H1 (cell line): Measurements from ENCODE around the gene CHODL. TPM values are rescaled to one million over a fixed set of nuclear protein-coding genes. Genes with fewer than 3 reads are reported as not detected.

Experiments
- CTCF ChIA-PET: fragments of 300-600 bp; sonication (Branson Sonifier 250); formaldehyde crosslinking; loops from one replicate; lab custom pipeline; 2021; ENCODE audit not compliant: partially characterized antibody; lab: Charles Lee
- POLR2A ChIA-PET: fragments of 300-600 bp; sonication (Branson Sonifier 250); formaldehyde crosslinking; loops from one replicate; lab custom pipeline; 2021; ENCODE audit warnings: inconsistent platforms; ENCODE audit not compliant: partially characterized antibody; lab: Charles Lee
- DNase-seq, 2 experiments: peaks; one replicate each; pipeline versions ENCODE4 v3.0.0 to v3.0.0-alpha.2; 2010 to 2022; ENCODE audit warnings: low spot score in 2 of 2, low read depth in 1 of 2, mixed read lengths in 1 of 2
- FAIRE-seq: peaks from 2 replicates; lab custom pipeline; 2011; peaks lifted over from hg19 to GRCh38; lab: Jason Lieb, UNC
- H2AFZ ChIP-seq: 2 replicates; pipeline ENCODE4 v1.8.1; 2012; ENCODE audit warnings: low read length, inconsistent platforms
- H2AK5ac ChIP-seq: 2 replicates; pipeline ENCODE4 v1.6.1; 2013; ENCODE audit warnings: low read depth, low read length
- H2BK120ac ChIP-seq: replicated peaks from 2 replicates; pipeline ENCODE3; 2013; ENCODE audit warnings: low read depth, low read length, inconsistent platforms
- H2BK12ac ChIP-seq: 2 replicates; pipeline ENCODE4 v1.6.1; 2013; ENCODE audit warnings: low read depth, low read length
- H2BK15ac ChIP-seq: 2 replicates; pipeline ENCODE4 v1.6.1; 2013; ENCODE audit warnings: low read length
- H2BK20ac ChIP-seq: 2 replicates; pipeline ENCODE4 v1.6.1; 2013; ENCODE audit warnings: low read length
- H2BK5ac ChIP-seq: 2 replicates; pipeline ENCODE4 v1.6.1; 2013; ENCODE audit warnings: low read depth, low read length
- H3K14ac ChIP-seq: 2 replicates; pipeline ENCODE4 v1.6.1; 2013; ENCODE audit warnings: inconsistent platforms; ENCODE audit not compliant: insufficient read length
- H3K18ac ChIP-seq: 2 replicates; pipeline ENCODE4 v1.6.1; 2013; ENCODE audit warnings: low read length; ENCODE audit errors: extremely low read depth
- H3K23ac ChIP-seq: 2 replicates; pipeline ENCODE4 v1.6.1; 2013; ENCODE audit warnings: inconsistent platforms; ENCODE audit not compliant: insufficient read length
- H3K23me2 ChIP-seq: 2 replicates; pipeline ENCODE4 v1.6.1; 2013; ENCODE audit warnings: low read depth, low read length
- H3K27ac ChIP-seq: 2 replicates; pipeline ENCODE4 v1.6.1; 2011; ENCODE audit warnings: low read depth, low read length, inconsistent platforms
- H3K27me3 ChIP-seq, 4 experiments: replicated peaks in 1 of 4; 1 replicate in 1 of 4; 2 replicates in 3 of 4; pipeline versions ENCODE4 v1.6.1 to v1.8.1; 2011 to 2013; ENCODE audit warnings: low read length in 3 of 4, mild to moderate bottlenecking in 3 of 4, inconsistent platforms in 2 of 4, mixed read lengths in 2 of 4, moderate library complexity in 1 of 4; ENCODE audit not compliant: control insufficient read depth in 3 of 4, insufficient read depth in 3 of 4; ENCODE audit errors: extremely low read depth in 1 of 4
- H3K36me3 ChIP-seq, 4 experiments: 2 replicates each; pipeline versions ENCODE4 v1.6.1 to v1.8.1; 2011 to 2013; ENCODE audit warnings: mild to moderate bottlenecking in 4 of 4, low read length in 3 of 4, moderate library complexity in 2 of 4, control low read depth in 1 of 4, inconsistent platforms in 1 of 4; ENCODE audit not compliant: insufficient read depth in 4 of 4, control insufficient read depth in 2 of 4
- H3K4ac ChIP-seq: replicated peaks from 2 replicates; pipeline ENCODE3; 2013; ENCODE audit warnings: low read length, low read depth, mixed read lengths, inconsistent platforms; ENCODE audit not compliant: insufficient read length
- H3K4me1 ChIP-seq, 4 experiments: replicated peaks in 1 of 4; 1 replicate in 1 of 4; 2 replicates in 3 of 4; pipeline versions ENCODE4 v1.6.1 to v1.8.1; 2011 to 2013; ENCODE audit warnings: low read length in 3 of 4, inconsistent platforms in 2 of 4, mixed read lengths in 1 of 4; ENCODE audit not compliant: insufficient read depth in 4 of 4, control insufficient read depth in 3 of 4
- H3K4me2 ChIP-seq, 2 experiments: 2 replicates each; pipeline versions ENCODE4 v1.6.1 to v1.8.1; 2011 to 2013; ENCODE audit warnings: low read depth in 2 of 2, low read length in 2 of 2, control low read depth in 1 of 2, inconsistent platforms in 1 of 2, mild to moderate bottlenecking in 1 of 2; ENCODE audit not compliant: insufficient read depth in 1 of 2
- H3K4me3 ChIP-seq, 4 experiments: fragments of 200-600, 300-600 bp in 1 of 4; sonication (generic), shearing (Covaris generic), sonication (Bioruptor Twin) in 1 of 4; 2 replicates each; pipeline versions ENCODE4 v1.5.1 to v1.8.1; 2011 to 2016; ENCODE audit warnings: low read length in 4 of 4, low read depth in 3 of 4, control low read depth in 2 of 4, inconsistent platforms in 2 of 4, mild to moderate bottlenecking in 2 of 4, mixed read lengths in 1 of 4, moderate library complexity in 1 of 4; ENCODE audit not compliant: insufficient read depth in 2 of 4; ENCODE audit errors: extremely low read depth in 1 of 4
- H3K56ac ChIP-seq: replicated peaks from 2 replicates; pipeline ENCODE3; 2013; ENCODE audit warnings: low read depth, mild to moderate bottlenecking, mixed read lengths, low read length, inconsistent platforms; ENCODE audit not compliant: insufficient read length
- H3K79me1 ChIP-seq: 2 replicates; pipeline ENCODE4 v1.6.1; 2013; ENCODE audit warnings: low read depth, low read length, control low read depth
- H3K79me2 ChIP-seq, 2 experiments: 2 replicates each; pipeline versions ENCODE4 v1.6.1 to v1.8.1; 2012 to 2013; ENCODE audit warnings: low read length in 2 of 2, mild to moderate bottlenecking in 2 of 2, inconsistent platforms in 1 of 2; ENCODE audit not compliant: insufficient read depth in 2 of 2, control insufficient read depth in 1 of 2
- H3K9ac ChIP-seq, 4 experiments: replicated peaks in 1 of 4; 1 replicate in 1 of 4; 2 replicates in 3 of 4; pipeline versions ENCODE4 v1.6.1 to v1.8.1; 2011 to 2013; ENCODE audit warnings: low read depth in 3 of 4, low read length in 3 of 4, control low read depth in 2 of 4, mild to moderate bottlenecking in 2 of 4, moderate library complexity in 2 of 4, inconsistent platforms in 1 of 4; ENCODE audit errors: extremely low read depth in 1 of 4
- H3K9me3 ChIP-seq, 2 experiments: 2 replicates each; pipeline versions ENCODE4 v1.6.1 to v1.8.1; 2012 to 2013; ENCODE audit warnings: mild to moderate bottlenecking in 2 of 2, moderate library complexity in 2 of 2, control low read depth in 1 of 2, inconsistent platforms in 1 of 2, low read depth in 1 of 2, low read length in 1 of 2, mixed read lengths in 1 of 2; ENCODE audit not compliant: insufficient read depth in 2 of 2
- H4K20me1 ChIP-seq, 2 experiments: replicated peaks in 1 of 2; 2 replicates each; pipeline versions ENCODE3 to v1.8.1; 2011 to 2013; ENCODE audit warnings: inconsistent platforms in 2 of 2, low read length in 2 of 2, mild to moderate bottlenecking in 1 of 2; ENCODE audit not compliant: insufficient read depth in 2 of 2, control insufficient read depth in 1 of 2
- H4K5ac ChIP-seq: 2 replicates; pipeline ENCODE4 v1.6.1; 2013; ENCODE audit warnings: low read length, low read depth, mixed read lengths, inconsistent platforms; ENCODE audit not compliant: insufficient read length
- H4K8ac ChIP-seq: 2 replicates; pipeline ENCODE4 v1.8.0; 2013; ENCODE audit warnings: mild to moderate bottlenecking, moderate library complexity, low read length, inconsistent platforms; ENCODE audit not compliant: insufficient read depth; ENCODE audit errors: extremely low read depth
- H4K91ac ChIP-seq: replicated peaks from 2 replicates; pipeline ENCODE3; 2013; ENCODE audit warnings: low read length, mixed read lengths, inconsistent platforms; ENCODE audit not compliant: insufficient read length
- ASH2L ChIP-seq: fragments of 200-600, 300-600 bp; sonication (generic); IDR thresholded peaks from one replicate; pipeline ENCODE4 v1.7.1; 2017; ENCODE audit warnings: low read length
- CBX5 ChIP-seq: fragments of 300-800, 300-1000 bp; sonication (generic); IDR thresholded peaks from 2 replicates; pipeline ENCODE4 v1.7.1; 2016; ENCODE audit warnings: antibody characterized with exemption, low read length, low read depth
- GABPA ChIP-seq: IDR thresholded peaks from 2 replicates; pipeline ENCODE4 v1.6.1; 2011; ENCODE audit warnings: mild to moderate bottlenecking, low read length, moderate library complexity, borderline replicate concordance; ENCODE audit not compliant: insufficient read depth
- RAD21 ChIP-seq, 2 experiments: IDR thresholded peaks in 1 of 2; conservative IDR thresholded peaks in 1 of 2; 2 replicates each; pipeline ENCODE4 v1.6.1; 2011; ENCODE audit warnings: low read depth in 2 of 2, low read length in 2 of 2, improper control_type of control experiment in 1 of 2, inconsistent platforms in 1 of 2, mild to moderate bottlenecking in 1 of 2, moderate library complexity in 1 of 2
- RXRA ChIP-seq: IDR thresholded peaks from 2 replicates; pipeline ENCODE4 v1.6.1; 2011; ENCODE audit warnings: low read depth, mild to moderate bottlenecking, low read length, moderate library complexity; ENCODE audit not compliant: insufficient read depth
- ZNF274 ChIP-seq: IDR thresholded peaks from 2 replicates; pipeline ENCODE4 v1.7.0; 2012; ENCODE audit warnings: low read length, borderline replicate concordance; ENCODE audit errors: extremely low read depth
- WGBS, 2 experiments: shearing (Covaris generic) in 1 of 2; methylation state at CpG; one replicate each; pipeline versions ENCODE4 v1.1.6 to v1.1.7; 2013 to 2015; ENCODE audit warnings: low lambda C conversion rate in 2 of 2, mixed read lengths in 2 of 2, inconsistent platforms in 1 of 2, low coverage in 1 of 2, missing lambda C conversion rate in 1 of 2; ENCODE audit not compliant: insufficient replicate concordance in 2 of 2, insufficient coverage in 1 of 2, insufficient read length in 1 of 2; ENCODE audit errors: extremely low coverage in 1 of 2, missing lambda C conversion rate in 1 of 2; 5-methylcytosine and 5-hydroxymethylcytosine counted together
- polyA plus RNA-seq, 7 experiments: library from polyadenylated mRNA; depleted of rRNA in 3 of 7; stranded (reverse) in 5 of 7; unstranded in 2 of 7; fragments of >200 nt in 5 of 7; fragments of 200-250 nt in 2 of 7; gene quantifications; 1 replicate in 5 of 7; 2 replicates in 1 of 7; 4 replicates in 1 of 7; pipeline versions ENCODE4 v1.2.1 to v1.2.3, GENCODE V29; 2011 to 2013; ENCODE audit warnings: missing spikeins in 2 of 7, mixed read lengths in 2 of 7
- total RNA-seq: library from RNA; stranded (reverse); fragmentation: NEBNext Ultra II Directional; extraction: Animal tissue kit (Norgen Biotek cat#: 25700); gene quantifications from 2 replicates; pipeline ENCODE4 v1.2.1, GENCODE V29; 2021

The CHODL gene
- total and polyA plus RNA-seq, 2 of the 8 experiments (the other 6 are each of a cell fraction or from before 2014, with no cell fraction given), result 0.39 to 0.82 TPM

- Histone ChIP-seq H2BK20ac (no peak overlapping the region), H2BK15ac (no peak overlapping the region), H3K4me2 (no peak overlapping the region), H4K5ac (no peak overlapping the region), H3K4me3 (no peak overlapping the region), H4K8ac (no peak overlapping the region), H3K79me1 (no peaks in the 10 kb centered on the region), H2AFZ (no peak overlapping the region), H4K91ac (no peak overlapping the region), H3K27me3 (no peaks in the 10 kb centered on the region), H3K4ac (no peak overlapping the region), H2BK12ac (no peak overlapping the region), H3K4me1 (no peaks in the 10 kb centered on the region), H3K56ac (no peak overlapping the region), H2BK120ac (no peak overlapping the region), H3K79me2 (no peaks in the 10 kb centered on the region), H3K27ac (no peak overlapping the region), H2BK5ac (no peak overlapping the region), H3K9me3 (0 out of 4 replicates have a peak, but pooled peaks cover 9 to 15% of the 10 kb centered on the region in 2 experiments), H3K36me3 (no peaks in the 10 kb centered on the region; a peak in 1 of 8 replicates), H2AK5ac (no peak overlapping the region), H3K18ac (no peak overlapping the region), H3K9ac (no peak overlapping the region), H3K23me2 (no peaks in the 10 kb centered on the region), H3K14ac (no peak overlapping the region), H4K20me1 (no peaks in the 10 kb centered on the region), H3K23ac (no peak overlapping the region)
- ChIA-PET CTCF (no interaction called here), POLR2A (no interaction called here)
- TF ChIP-seq ZNF274 (no peak), ASH2L (no peak), RXRA (no peak), CBX5 (no peak), RAD21 (IDR thresholded peaks at IDR 0.05 in 1 of 2, conservative IDR thresholded peaks at IDR 0.05 in 1 of 2; ENCODE audit: low read depth in 2 of 2, low read length in 2 of 2) (no peak), GABPA (no peak)
- WGBS, 2 experiments, result 85% methylated on average over 1 of the region's 1 CpG; no CpG with 5 or more reads in 1 of the 2 experiments
- no peak for FAIRE-seq
- no peak for DNase-seq
These were observed 22.3 kb upstream of the CHODL start for GRCh38 chr21:18222346-18222745.
